AML-193 (cell line): ENCODE measurements around the gene KRT33A.
"Not testable (repeated sequence)": the region's sequence is repeated elsewhere in the genome, so short reads cannot be mapped to it uniquely, and the experiment has no call there.

Source experiments
- DNase-seq, 2 experiments: peaks; one replicate each; lab custom pipeline; 2025; lab: John Stamatoyannopoulos, UW

The KRT33A gene

GRCh38 chr17:41363881-41364280 lies 13.3 kb upstream of the KRT33A start:
- no peak for DNase-seq

DNA sequence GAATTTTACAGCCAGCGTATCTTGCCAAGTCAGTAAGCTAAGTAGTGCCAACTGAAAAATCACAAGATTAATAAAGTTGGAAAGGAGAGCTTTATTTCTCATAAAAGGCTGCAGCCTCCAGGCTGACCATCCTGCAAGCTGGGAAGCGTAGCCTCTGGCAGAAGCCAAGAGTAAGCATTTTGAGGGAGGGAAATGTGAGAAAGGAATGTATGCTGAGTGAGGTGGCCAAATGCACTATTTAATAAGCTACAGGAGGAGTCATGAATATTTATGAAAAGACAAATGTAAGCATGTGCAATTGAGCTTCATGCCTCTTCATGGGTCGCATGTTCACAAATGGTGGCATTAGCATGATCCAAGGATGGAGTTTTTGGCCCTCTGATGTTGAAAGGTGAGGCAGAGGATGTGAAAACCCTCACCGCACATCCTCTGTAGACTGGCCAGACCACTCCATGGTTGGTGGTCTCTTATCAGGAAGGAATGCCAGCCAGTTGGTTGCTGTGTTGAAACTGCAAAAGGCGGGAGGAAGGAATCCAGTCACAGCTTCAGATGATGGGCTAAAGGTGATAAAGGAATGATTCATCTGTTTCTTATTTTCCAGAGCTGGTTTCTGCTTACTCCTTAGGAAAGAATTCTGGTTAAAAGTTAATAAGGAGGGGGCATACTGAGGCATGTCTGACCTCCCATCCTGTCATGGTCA lies 9.8 kb upstream of the KRT33A start:
- DNase-seq, result no peak

DNA sequence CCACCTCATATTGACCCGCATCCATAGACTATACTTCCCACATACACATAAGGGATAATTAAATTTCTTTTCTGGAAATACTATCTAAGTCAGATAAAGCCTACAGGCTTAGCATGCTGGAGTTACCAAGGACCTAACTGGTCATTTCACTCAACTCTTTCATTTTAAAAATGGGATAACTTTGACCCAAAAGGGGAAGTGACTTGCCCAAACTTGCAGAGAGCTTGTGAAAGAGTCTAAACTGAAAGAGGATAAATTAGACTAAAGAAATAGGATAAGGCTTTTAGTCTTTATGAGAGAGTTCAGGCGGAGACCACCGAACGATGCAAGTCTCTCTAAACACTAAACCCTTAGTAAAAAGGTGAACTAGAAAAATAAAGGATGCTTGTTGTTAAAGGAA lies 3.9 kb upstream of the KRT33A start:
- peak; percentile 66 to 75 for DNase-seq

GRCh38 chr17:41352597-41353366 lies 2.2 kb upstream of the KRT33A start:
- DNase-seq, result no peak

GRCh38 chr17:41351177-41351576 lies 549 bp upstream of the KRT33A start:
- DNase-seq, result no peak

- DNase-seq, result no peak
Measured at GRCh38 chr17:41347869-41348760, 2.5 kb downstream of the KRT33A start.

GRCh38 chr17:41346421-41346820 lies 4.2 kb downstream of the KRT33A start:
- DNase-seq, result not testable (repeated sequence)

DNA sequence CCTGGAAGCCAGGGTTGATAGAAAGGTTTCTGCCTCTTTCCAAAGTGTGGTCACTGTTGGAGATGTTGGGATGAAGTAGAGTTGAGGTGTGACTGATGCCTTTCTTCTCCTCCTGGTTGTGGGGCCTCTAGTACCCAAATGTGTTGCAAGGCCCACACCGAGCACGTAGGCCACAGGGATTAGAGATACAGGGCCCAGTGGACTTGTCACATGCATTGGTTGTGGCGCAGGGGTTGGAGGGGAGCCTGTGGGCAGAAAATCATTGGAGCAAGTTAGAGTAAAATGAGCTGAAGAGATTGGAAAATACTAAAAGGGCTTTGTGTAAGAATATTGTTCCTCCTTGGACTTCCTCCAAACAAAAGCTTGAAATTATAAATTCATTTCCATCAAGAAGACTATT lies 4.6 kb downstream of the KRT33A start:
- no peak for DNase-seq

DNA sequence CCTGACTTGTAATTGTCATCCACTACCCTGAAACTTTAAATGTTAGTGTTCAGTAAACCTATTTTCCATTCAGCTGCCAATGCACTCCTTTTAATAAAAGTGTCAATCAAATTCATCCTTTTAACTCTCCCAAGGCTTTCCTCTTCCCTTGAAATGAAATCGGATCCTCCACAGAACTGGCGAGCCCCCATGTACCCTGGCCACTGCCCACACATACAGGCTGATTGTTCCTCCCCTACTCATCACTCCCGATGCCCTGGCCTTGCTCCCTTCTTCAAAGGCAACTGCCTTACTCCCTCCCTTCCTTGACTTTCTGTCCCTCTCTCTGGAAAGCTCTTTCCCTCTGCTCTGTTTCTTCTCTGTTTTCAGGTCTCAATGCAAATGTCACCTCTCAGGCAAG lies 7.6 kb downstream of the KRT33A start:
- DNase-seq, result no peak

DNA sequence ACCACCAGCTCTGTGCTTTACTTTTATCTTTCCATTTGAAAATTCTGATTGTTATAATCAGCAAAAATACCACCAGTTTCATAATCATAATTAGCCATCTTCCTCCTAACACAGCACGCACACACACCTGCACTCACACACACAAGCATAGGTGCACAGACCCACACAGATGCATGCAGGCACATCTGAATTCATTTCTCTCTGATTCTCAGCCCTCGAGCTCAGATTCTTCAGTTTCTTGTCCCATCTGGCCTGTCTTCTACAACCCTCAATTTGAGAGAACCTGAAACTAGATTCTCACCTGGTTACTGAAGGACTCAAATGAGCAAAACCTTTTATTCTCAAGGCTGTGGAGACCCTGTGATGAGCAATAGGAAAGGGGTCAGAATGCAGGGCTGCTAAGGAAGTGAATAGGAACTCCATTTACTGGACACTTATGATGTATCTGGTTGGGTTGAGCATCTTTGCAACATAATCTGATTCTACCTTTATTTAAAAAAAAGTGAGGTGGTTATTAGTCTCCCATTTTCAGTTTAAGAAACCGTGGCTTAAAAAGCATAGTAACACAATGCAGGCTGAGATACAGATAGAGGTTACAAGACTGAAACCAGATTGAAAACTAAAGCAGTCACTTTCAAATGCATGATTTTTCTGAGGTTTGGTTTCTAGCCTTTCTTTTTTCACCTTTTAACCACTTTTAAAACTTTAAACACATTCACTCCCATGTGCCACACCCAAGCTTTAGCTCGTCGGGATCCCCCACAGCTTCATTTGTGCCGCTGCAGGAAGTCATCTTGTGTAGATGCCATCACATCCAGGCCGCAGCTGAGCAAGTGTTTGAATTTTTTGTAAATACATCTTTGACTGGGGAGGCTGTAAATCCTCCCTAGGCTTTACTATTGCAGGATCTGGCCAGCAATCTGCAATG lies 9.4 kb downstream of the KRT33A start:
- no peak for DNase-seq

DNA sequence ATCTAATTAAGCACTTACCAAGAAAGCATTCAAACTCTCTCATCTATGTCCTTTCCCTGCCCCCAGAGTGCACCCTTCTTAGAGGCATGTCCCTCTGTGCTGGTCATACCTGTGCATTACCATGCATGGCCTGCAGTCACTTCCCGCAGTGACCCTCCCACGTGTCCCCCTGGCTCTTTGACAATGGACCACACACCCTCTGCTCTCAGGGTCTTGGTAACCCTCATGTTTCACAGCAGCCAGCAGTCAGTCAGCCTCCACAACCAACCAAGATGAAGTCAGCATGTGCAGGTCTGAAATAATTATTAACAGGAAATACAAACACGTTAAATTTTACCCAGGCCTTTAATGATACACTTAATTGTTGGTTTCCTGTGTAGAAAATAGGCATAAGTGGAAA lies 10.1 kb downstream of the KRT33A start:
- no peak for DNase-seq

GRCh38 chr17:41339571-41340172 lies 11.0 kb downstream of the KRT33A start:
- DNase-seq, result no peak

- DNase-seq, result no peak
Measured at GRCh38 chr17:41338961-41339485, 11.6 kb downstream of the KRT33A start.

GRCh38 chr17:41335747-41336146 lies 14.9 kb downstream of the KRT33A start:
- DNase-seq, result no peak

- no peak for DNase-seq
Measured at GRCh38 chr17:41334385-41335305, 16.0 kb downstream of the KRT33A start.

- no peak for DNase-seq
Measured at GRCh38 chr17:41333836-41334235, 16.8 kb downstream of the KRT33A start.

GRCh38 chr17:41333098-41333497 lies 17.5 kb downstream of the KRT33A start:
- no peak for DNase-seq

DNA sequence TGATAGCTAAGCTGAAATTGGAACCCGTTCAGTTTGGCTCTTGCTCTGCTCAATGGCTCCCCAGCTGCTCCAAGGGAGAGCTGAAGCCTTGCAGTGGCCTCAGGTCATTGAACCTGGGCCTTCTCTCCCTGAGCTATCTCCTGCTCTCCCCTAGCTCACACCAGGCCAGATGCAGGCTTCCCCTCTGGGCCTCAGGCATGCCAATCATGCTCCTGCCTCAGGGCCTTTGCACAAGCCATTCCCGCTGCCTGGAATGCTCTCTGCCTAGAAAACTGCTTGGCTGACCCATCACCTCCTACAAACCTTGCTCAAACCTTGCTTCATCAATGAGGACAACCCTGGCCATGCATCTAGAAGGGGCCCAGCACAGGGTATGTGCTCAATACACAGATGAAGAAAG lies 18.4 kb downstream of the KRT33A start:
- DNase-seq, result no peak

DNA sequence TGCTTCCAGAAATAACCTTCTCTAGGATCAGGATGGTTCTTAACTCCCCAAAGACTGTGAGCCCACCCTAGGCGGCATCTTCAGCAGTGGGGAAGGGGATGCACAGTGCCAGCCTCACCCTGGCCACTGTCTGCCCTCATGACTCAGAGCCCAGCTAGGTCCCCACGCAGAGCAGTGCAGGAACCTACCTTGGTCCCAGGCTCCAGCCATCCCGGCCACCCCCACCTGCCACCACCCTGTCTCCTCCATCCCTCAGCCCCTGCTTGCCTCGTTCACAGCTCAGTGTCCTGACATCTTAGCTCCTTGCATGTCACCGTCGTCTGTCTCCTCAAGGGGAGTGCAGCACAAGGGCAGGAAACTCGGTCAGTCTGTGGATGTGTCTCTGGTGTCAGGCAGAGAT lies 19.0 kb downstream of the KRT33A start:
- DNase-seq, result no peak
